Endothelial cell of umbilical vein (primary cell): ENCODE results near the gene PRMT2. TPM values are rescaled to one million over a fixed set of nuclear protein-coding genes. Genes with fewer than 3 reads are reported as not detected.

Experiments used
- BruUV-seq: library from RNA; stranded (reverse); fragments of 400-500 nt; replicated peaks from 2 replicates; lab custom pipeline; 2021; lab: Mats Ljungman, UMichigan
- CTCF ChIA-PET: fragments of 300-600, 350-600 bp; sonication (Branson Sonifier 250); formaldehyde crosslinking; loops from one replicate; lab custom pipeline; 2021; ENCODE audit warnings: antibody characterized with exemption, inconsistent platforms; lab: Charles Lee
- POLR2A ChIA-PET: fragments of 300-600, 350-600 bp; sonication (Branson Sonifier 250); formaldehyde crosslinking; loops from one replicate; lab custom pipeline; 2021; ENCODE audit warnings: antibody characterized with exemption, inconsistent platforms; lab: Charles Lee
- DNase-seq: peaks from one replicate; pipeline ENCODE4 v3.0.0-alpha.2; 2011; ENCODE audit warnings: low read depth, low spot score
- FAIRE-seq: peaks from 2 replicates; lab custom pipeline; 2011; peaks lifted over from hg19 to GRCh38; lab: Jason Lieb, UNC
- H2AFZ ChIP-seq: 2 replicates; pipeline ENCODE4 v1.6.0; 2012; ENCODE audit warnings: low read depth, low read length, control low read depth, inconsistent platforms
- H3K27ac ChIP-seq: 2 replicates; pipeline ENCODE4 v1.5.1; 2011; ENCODE audit warnings: low read depth, mild to moderate bottlenecking, control low read depth, low read length, moderate library complexity; ENCODE audit not compliant: insufficient read depth
- H3K27me3 ChIP-seq, 2 experiments: 2 replicates each; pipeline versions ENCODE4 v1.6.0 to v1.6.1; 2011; ENCODE audit warnings: low read length in 2 of 2, mixed read lengths in 1 of 2; ENCODE audit not compliant: control insufficient read depth in 2 of 2, insufficient read depth in 2 of 2
- H3K36me3 ChIP-seq, 2 experiments: 2 replicates in 1 of 2; 3 replicates in 1 of 2; pipeline ENCODE4 v1.5.1; 2011; ENCODE audit warnings: low read length in 2 of 2, mild to moderate bottlenecking in 1 of 2, moderate library complexity in 1 of 2; ENCODE audit not compliant: control insufficient read depth in 2 of 2, insufficient read depth in 2 of 2; ENCODE audit errors: extremely low read depth in 1 of 2
- H3K4me1 ChIP-seq: 3 replicates; pipeline ENCODE4 v1.5.1; 2011; ENCODE audit warnings: mild to moderate bottlenecking, low read length; ENCODE audit not compliant: control insufficient read depth, insufficient read depth; ENCODE audit errors: extremely low read depth
- H3K4me2 ChIP-seq: 2 replicates; pipeline ENCODE4 v1.6.1; 2011; ENCODE audit warnings: low read length, control low read depth, mixed read lengths; ENCODE audit not compliant: insufficient read depth
- H3K4me3 ChIP-seq, 3 experiments: fragments of 200-600 bp in 1 of 3; sonication (generic), shearing (Covaris generic) in 1 of 3; replicated peaks in 1 of 3; 2 replicates each; pipeline ENCODE4 v1.5.1; 2011 to 2016; ENCODE audit warnings: control low read depth in 3 of 3, low read length in 3 of 3, mild to moderate bottlenecking in 2 of 3, inconsistent platforms in 1 of 3, low read depth in 1 of 3, moderate library complexity in 1 of 3; ENCODE audit not compliant: insufficient read depth in 1 of 3
- H3K79me2 ChIP-seq: 2 replicates; pipeline ENCODE4 v1.6.0; 2012; ENCODE audit warnings: low read length, inconsistent platforms; ENCODE audit not compliant: control insufficient read depth, insufficient read depth
- H3K9ac ChIP-seq: replicated peaks from 2 replicates; pipeline ENCODE3; 2011; ENCODE audit warnings: low read length, control low read depth; ENCODE audit not compliant: insufficient read depth; ENCODE audit errors: extremely low read depth
- H3K9me1 ChIP-seq: replicated peaks from 3 replicates; pipeline ENCODE4 v1.6.0; 2011; ENCODE audit warnings: mild to moderate bottlenecking, low read length; ENCODE audit not compliant: control insufficient read depth, insufficient read depth; ENCODE audit errors: extremely low read depth
- H3K9me3 ChIP-seq: replicated peaks from 2 replicates; pipeline ENCODE4 v1.5.1; 2012; ENCODE audit warnings: low read length, inconsistent platforms; ENCODE audit not compliant: control insufficient read depth, insufficient read depth
- H4K20me1 ChIP-seq: replicated peaks from 2 replicates; pipeline ENCODE3; 2011; ENCODE audit warnings: mild to moderate bottlenecking, low read length; ENCODE audit not compliant: control insufficient read depth, insufficient read depth; ENCODE audit errors: extremely low read depth
- EZH2 ChIP-seq: IDR thresholded peaks from 2 replicates; pipeline ENCODE4 v1.6.1; 2012; ENCODE audit warnings: borderline replicate concordance, low read depth, mild to moderate bottlenecking, moderate library complexity, low read length, inconsistent platforms; ENCODE audit not compliant: severe bottlenecking
- FOS ChIP-seq: IDR thresholded peaks from 2 replicates; pipeline ENCODE4 v1.6.1; 2011; ENCODE audit warnings: mild to moderate bottlenecking, low read length, moderate library complexity, borderline replicate concordance; ENCODE audit not compliant: insufficient read depth
- GATA2 ChIP-seq: IDR thresholded peaks from 2 replicates; pipeline ENCODE4 v1.7.0; 2011; ENCODE audit warnings: low read depth, mild to moderate bottlenecking, moderate library complexity, mixed read lengths, low read length; ENCODE audit not compliant: insufficient read length, insufficient read depth
- JUN ChIP-seq: IDR thresholded peaks from 2 replicates; pipeline ENCODE4 v1.6.1; 2011; ENCODE audit warnings: borderline replicate concordance, low read depth; ENCODE audit not compliant: insufficient read length, insufficient read depth
- MYC ChIP-seq: IDR thresholded peaks from one replicate; pipeline ENCODE4 v1.6.1; 2011; ENCODE audit warnings: mild to moderate bottlenecking, low read depth, low read length
- POLR2A ChIP-seq: IDR thresholded peaks from 2 replicates; pipeline ENCODE4 v1.6.1; 2012; ENCODE audit warnings: low read depth, mild to moderate bottlenecking, control low read depth, low read length
- POLR2AphosphoS5 ChIP-seq: IDR thresholded peaks from 2 replicates; pipeline ENCODE4 v1.6.1; 2012; ENCODE audit warnings: low read depth, mild to moderate bottlenecking, control low read depth, low read length, moderate library complexity; ENCODE audit not compliant: insufficient read depth
- dilution Hi-C: fragments of 300-500 bp; cut with MboI; formaldehyde crosslinking; loops from one replicate; pipeline ENCODE4 v1.15.0; 2019; ENCODE audit warnings: low sequenced_read_pairs; ENCODE audit not compliant: extremely low pct_ligation_motif_present
- intact Hi-C: fragments of 100-400 bp; cut with micrococcal nuclease; formaldehyde crosslinking; loops from one replicate; pipeline ENCODE4 v1.10.0; 2022
- polyA plus RNA-seq, 4 experiments: library from polyadenylated mRNA; depleted of rRNA in 3 of 4; stranded (reverse) in 3 of 4; unstranded in 1 of 4; fragments of >200 nt; gene quantifications; 2 replicates each; pipeline versions ENCODE4 v1.2.1 to v1.2.3, GENCODE V29; 2011 to 2012; ENCODE audit warnings: missing spikeins in 1 of 4
- total RNA-seq: library from RNA; stranded (reverse); gene quantifications from 2 replicates; pipeline ENCODE4 v1.2.3, GENCODE V29; 2021
- TF ChIP-seq, protein P1 (sequence below), 2 donors: IDR thresholded peaks; 1 replicate in 1 of 2; 2 replicates in 1 of 2; pipeline ENCODE4 v1.5.1; 2011; ENCODE audit warnings: low read length in 2 of 2, mild to moderate bottlenecking in 2 of 2, moderate library complexity in 2 of 2, control low read depth in 1 of 2, inconsistent platforms in 1 of 2, low read depth in 1 of 2; ENCODE audit not compliant: insufficient read depth in 1 of 2; ENCODE audit errors: extremely low read depth in 1 of 2
- TF ChIP-seq, protein P2 (sequence below): IDR thresholded peaks from 2 replicates; pipeline ENCODE4 v1.6.1; 2011; ENCODE audit not compliant: insufficient read depth, insufficient read length

The PRMT2 gene
- total and polyA plus RNA-seq, 2 donors (not counting 3 experiments of a cell fraction or from before 2014, with no cell fraction given): 125 to 193 TPM

DNA sequence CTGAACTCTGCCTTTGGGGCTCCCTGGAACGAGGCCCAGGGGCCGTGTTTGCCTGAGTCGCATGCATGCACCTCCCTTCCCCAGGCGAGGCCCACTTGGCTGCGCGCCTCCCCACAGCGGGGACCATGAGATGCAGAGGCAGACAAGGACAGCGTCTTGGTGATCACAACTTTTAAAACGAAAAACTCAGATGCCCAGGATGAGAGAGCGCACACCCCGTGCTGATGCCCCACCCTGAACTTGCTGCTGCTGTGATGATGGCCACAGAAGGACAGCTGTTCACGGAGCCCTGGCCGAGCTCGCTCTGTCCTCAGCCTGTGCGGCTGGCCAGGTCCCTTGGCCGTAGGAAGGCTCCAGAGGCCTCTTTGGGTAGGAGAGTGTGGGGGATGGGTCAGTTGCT lies 11.4 kb upstream of the PRMT2 start:
- Histone ChIP-seq H3K79me2 (no peaks in the 10 kb centered on the region), H3K4me3 (no peak overlapping the region), H3K27ac (no peak overlapping the region), H3K4me1 (no peaks in the 10 kb centered on the region), H2AFZ (no peak overlapping the region), H3K9me3 (no peaks in the 10 kb centered on the region), H3K9ac (no peak overlapping the region), H3K9me1 (no peaks in the 10 kb centered on the region), H3K27me3 (peaks cover 6 to 15% of the 10 kb centered on the region in 2 experiments), H3K36me3 (no peaks in the 10 kb centered on the region), H4K20me1 (no peaks in the 10 kb centered on the region), H3K4me2 (no peak overlapping the region)
- no TSS peak for BruUV-seq
- FAIRE-seq (no peak), DNase-seq (no peak)
- intact Hi-C loops (no loop called here), dilution Hi-C loops (no loop called here)
- ChIA-PET CTCF (no interaction called here), POLR2A (no interaction called here)
- no peak for TF ChIP-seq GATA2
- TF ChIP-seq, protein P1, sequence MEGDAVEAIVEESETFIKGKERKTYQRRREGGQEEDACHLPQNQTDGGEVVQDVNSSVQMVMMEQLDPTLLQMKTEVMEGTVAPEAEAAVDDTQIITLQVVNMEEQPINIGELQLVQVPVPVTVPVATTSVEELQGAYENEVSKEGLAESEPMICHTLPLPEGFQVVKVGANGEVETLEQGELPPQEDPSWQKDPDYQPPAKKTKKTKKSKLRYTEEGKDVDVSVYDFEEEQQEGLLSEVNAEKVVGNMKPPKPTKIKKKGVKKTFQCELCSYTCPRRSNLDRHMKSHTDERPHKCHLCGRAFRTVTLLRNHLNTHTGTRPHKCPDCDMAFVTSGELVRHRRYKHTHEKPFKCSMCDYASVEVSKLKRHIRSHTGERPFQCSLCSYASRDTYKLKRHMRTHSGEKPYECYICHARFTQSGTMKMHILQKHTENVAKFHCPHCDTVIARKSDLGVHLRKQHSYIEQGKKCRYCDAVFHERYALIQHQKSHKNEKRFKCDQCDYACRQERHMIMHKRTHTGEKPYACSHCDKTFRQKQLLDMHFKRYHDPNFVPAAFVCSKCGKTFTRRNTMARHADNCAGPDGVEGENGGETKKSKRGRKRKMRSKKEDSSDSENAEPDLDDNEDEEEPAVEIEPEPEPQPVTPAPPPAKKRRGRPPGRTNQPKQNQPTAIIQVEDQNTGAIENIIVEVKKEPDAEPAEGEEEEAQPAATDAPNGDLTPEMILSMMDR (IDR thresholded peaks at IDR 0.05; ENCODE audit: extremely low read depth in 1 of 2, insufficient read depth in 1 of 2, low read depth in 1 of 2, low read length in 2 of 2): no peak
- TF ChIP-seq FOS: no peak
- TF ChIP-seq JUN: no peak
- no peak for TF ChIP-seq MYC
- TF ChIP-seq POLR2A: no peak
- TF ChIP-seq, protein P2, sequence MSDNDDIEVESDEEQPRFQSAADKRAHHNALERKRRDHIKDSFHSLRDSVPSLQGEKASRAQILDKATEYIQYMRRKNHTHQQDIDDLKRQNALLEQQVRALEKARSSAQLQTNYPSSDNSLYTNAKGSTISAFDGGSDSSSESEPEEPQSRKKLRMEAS: no peak
- no peak for TF ChIP-seq EZH2
- no peak for TF ChIP-seq POLR2AphosphoS5
